Measurements from ENCODE around the gene ESR1. TPM values are rescaled to one million over a fixed set of nuclear protein-coding genes. Genes with fewer than 3 reads are reported as not detected.

Gene ESR1
- total RNA-seq, 1 experiment from 2014 or later: 0.98 TPM

GRCh38 chr6:151805286-151805840 is 2.1 kb upstream of the ESR1 start:
- H3K4me1 Mint-ChIP-seq: peaks cover 27% of the 10 kb centered on the region
- H3K4me3 Mint-ChIP-seq: no peak overlapping the region
- no peaks in the 10 kb centered on the region for H3K9me3 Mint-ChIP-seq
- DNase-seq (ENCODE audit: low spot score): peak; percentile 23
- POLR2A ChIA-PET: no interaction called here
- peaks cover 49% of the 10 kb centered on the region for H3K27me3 Mint-ChIP-seq (ENCODE audit: low read depth)
- H3K27ac Mint-ChIP-seq: no peak overlapping the region
- no peak for TF ChIP-seq TCF7 (CRISPR knock-in tag; IDR thresholded peaks at IDR 0.05; ENCODE audit: low read depth)
- no peak for TF ChIP-seq NR2C2 (CRISPR knock-in tag; IDR thresholded peaks at IDR 0.05)
- TF ChIP-seq NR3C1 (CRISPR knock-in tag; conservative IDR thresholded peaks at IDR 0.05; ENCODE audit: low read depth): no peak
- TF ChIP-seq USF2 (CRISPR knock-in tag; IDR thresholded peaks at IDR 0.05): no peak
- no peak for TF ChIP-seq JAZF1 (CRISPR knock-in tag; IDR thresholded peaks at IDR 0.05)
- TF ChIP-seq HMGA2 (CRISPR knock-in tag; IDR thresholded peaks at IDR 0.05): no peak
- TF ChIP-seq ZNF423 (CRISPR knock-in tag; IDR thresholded peaks at IDR 0.05): no peak
- TF ChIP-seq AFF4 (CRISPR knock-in tag; IDR thresholded peaks at IDR 0.05; ENCODE audit: borderline replicate concordance): no peak
- no peak for ATAC-seq
- CTCF ChIA-PET: no interaction called here
- no peaks in the 10 kb centered on the region for H3K36me3 Mint-ChIP-seq

GRCh38 chr6:151806757-151807512 is 547 bp upstream of the ESR1 start:
- Mint-ChIP-seq H3K4me1 (peaks cover 25% of the 10 kb centered on the region), H3K36me3 (no peaks in the 10 kb centered on the region), H3K4me3 (peak overlapping the region; percentile 78), H3K27me3 (ENCODE audit: low read depth) (peaks cover 62% of the 10 kb centered on the region), H3K27ac (peak overlapping the region; percentile 30; the same call in 1 of the 2 replicates), H3K9me3 (no peaks in the 10 kb centered on the region)
- ChIA-PET CTCF (interaction anchor here (0.7 to 2.6 kb wide), 9 partner anchors 18 to 318 kb away, joined by 3 to 14 read pairs (median 4); no protein-coding TSS in a partner anchor), POLR2A (interaction anchor here (1.2 kb wide), 1 partner anchor 40 kb away, joined by 3 read pairs; no protein-coding TSS in a partner anchor)
- ATAC-seq: peak; percentile 3
- DNase-seq (ENCODE audit: low spot score): no peak
- no peak for TF ChIP-seq ATF3 (CRISPR knock-in tag; conservative IDR thresholded peaks at IDR 0.05)
- TF ChIP-seq KAT7 (CRISPR knock-in tag; IDR thresholded peaks at IDR 0.05; ENCODE audit: borderline replicate concordance): no peak
- TF ChIP-seq ZNF263 (CRISPR knock-in tag; IDR thresholded peaks at IDR 0.05; ENCODE audit: low read depth): no peak
- TF ChIP-seq E2F5 (CRISPR knock-in tag; IDR thresholded peaks at IDR 0.05): no peak
- TF ChIP-seq ZNF121 (CRISPR knock-in tag; IDR thresholded peaks at IDR 0.05): peak; percentile 65; the same call in 1 of the 2 replicates
